Measurements from ENCODE around the gene CCNA1.

DNA sequence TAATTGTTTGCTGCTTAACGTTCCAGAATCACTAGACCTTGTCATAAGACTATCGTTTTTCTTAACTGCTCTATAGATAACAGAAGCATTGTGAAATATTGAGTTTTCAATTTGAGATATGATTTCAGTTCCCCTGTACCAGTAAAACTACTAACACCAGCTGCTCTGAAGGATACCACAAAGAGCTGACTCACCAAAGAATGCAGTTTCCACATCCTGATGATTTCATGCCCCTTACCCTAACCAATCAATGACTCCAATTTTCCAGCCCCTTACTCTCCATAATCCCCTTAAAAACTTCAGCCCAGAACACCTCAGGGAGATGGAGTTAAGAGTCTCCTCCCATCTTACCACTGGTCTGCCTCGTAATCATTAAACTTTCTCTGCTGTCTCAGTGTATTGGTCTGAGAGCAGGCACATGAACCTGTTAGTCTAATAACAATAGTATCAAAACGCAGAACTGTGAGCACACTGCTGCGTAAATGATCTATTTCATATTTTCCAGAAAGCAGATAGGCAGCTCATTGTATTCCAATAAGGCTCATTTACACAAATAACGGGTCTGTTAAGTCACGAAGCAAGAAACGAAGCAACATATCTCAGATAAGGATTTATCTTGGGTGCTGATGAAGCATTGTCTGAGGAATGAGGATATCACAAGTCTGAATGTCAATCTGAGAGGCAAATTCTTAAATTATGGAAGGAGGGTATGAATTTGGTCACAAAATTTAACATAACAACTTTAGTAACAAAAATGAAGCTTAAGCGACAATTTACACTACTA is 14.1 kb upstream of the CCNA1 start:
- TF ChIP-seq, protein P1, sequence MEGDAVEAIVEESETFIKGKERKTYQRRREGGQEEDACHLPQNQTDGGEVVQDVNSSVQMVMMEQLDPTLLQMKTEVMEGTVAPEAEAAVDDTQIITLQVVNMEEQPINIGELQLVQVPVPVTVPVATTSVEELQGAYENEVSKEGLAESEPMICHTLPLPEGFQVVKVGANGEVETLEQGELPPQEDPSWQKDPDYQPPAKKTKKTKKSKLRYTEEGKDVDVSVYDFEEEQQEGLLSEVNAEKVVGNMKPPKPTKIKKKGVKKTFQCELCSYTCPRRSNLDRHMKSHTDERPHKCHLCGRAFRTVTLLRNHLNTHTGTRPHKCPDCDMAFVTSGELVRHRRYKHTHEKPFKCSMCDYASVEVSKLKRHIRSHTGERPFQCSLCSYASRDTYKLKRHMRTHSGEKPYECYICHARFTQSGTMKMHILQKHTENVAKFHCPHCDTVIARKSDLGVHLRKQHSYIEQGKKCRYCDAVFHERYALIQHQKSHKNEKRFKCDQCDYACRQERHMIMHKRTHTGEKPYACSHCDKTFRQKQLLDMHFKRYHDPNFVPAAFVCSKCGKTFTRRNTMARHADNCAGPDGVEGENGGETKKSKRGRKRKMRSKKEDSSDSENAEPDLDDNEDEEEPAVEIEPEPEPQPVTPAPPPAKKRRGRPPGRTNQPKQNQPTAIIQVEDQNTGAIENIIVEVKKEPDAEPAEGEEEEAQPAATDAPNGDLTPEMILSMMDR (IDR thresholded peaks at IDR 0.05), result no peak
- no peak for TF ChIP-seq POLR2A (IDR thresholded peaks at IDR 0.05)
